H9 (cell line): ENCODE measurements around the gene CYREN. TPM values are rescaled to one million over a fixed set of nuclear protein-coding genes. Genes with fewer than 3 reads are reported as not detected.

ENCODE experiments used
- DNase-seq: peaks from one replicate; pipeline ENCODE4 v3.0.0-alpha.2; 2017
- H2AFZ ChIP-seq: one replicate; pipeline ENCODE4 v1.6.1; 2013; ENCODE audit warnings: mild to moderate bottlenecking, low read length, control low read depth, moderate library complexity
- H2AK5ac ChIP-seq: 2 replicates; pipeline ENCODE4 v1.6.1; 2013; ENCODE audit warnings: low read length, control low read depth, mixed read lengths; ENCODE audit not compliant: insufficient read length
- H2BK120ac ChIP-seq: one replicate; pipeline ENCODE4 v1.6.1; 2013; ENCODE audit warnings: low read depth, mild to moderate bottlenecking, low read length, control low read depth, inconsistent platforms; ENCODE audit not compliant: poor library complexity, severe bottlenecking
- H2BK12ac ChIP-seq: 2 replicates; pipeline ENCODE4 v1.6.1; 2013; ENCODE audit warnings: low read length, control low read depth, mixed read lengths, low read depth; ENCODE audit not compliant: insufficient read length
- H2BK15ac ChIP-seq: 2 replicates; pipeline ENCODE4 v1.6.1; 2013; ENCODE audit warnings: low read depth, low read length, control low read depth
- H2BK20ac ChIP-seq: one replicate; pipeline ENCODE4 v1.6.1; 2013; ENCODE audit warnings: low read depth, mild to moderate bottlenecking, low read length, control low read depth, inconsistent platforms; ENCODE audit not compliant: poor library complexity, severe bottlenecking
- H2BK5ac ChIP-seq: 2 replicates; pipeline ENCODE4 v1.6.1; 2013; ENCODE audit warnings: low read length, control low read depth, mixed read lengths; ENCODE audit not compliant: insufficient read length
- H3K14ac ChIP-seq: 2 replicates; pipeline ENCODE4 v1.6.1; 2013; ENCODE audit warnings: low read length, control low read depth; ENCODE audit not compliant: insufficient read depth
- H3K18ac ChIP-seq: 2 replicates; pipeline ENCODE4 v1.6.1; 2013; ENCODE audit warnings: low read depth, mild to moderate bottlenecking, mixed read lengths, low read length, control low read depth; ENCODE audit not compliant: insufficient read length
- H3K23ac ChIP-seq: 2 replicates; pipeline ENCODE4 v1.6.1; 2013; ENCODE audit warnings: low read length, control low read depth, mixed read lengths, low read depth; ENCODE audit not compliant: insufficient read length
- H3K23me2 ChIP-seq: 2 replicates; pipeline ENCODE4 v1.6.1; 2013; ENCODE audit warnings: low read depth, mild to moderate bottlenecking, mixed read lengths, low read length, control low read depth; ENCODE audit not compliant: insufficient read length, poor library complexity, severe bottlenecking
- H3K27ac ChIP-seq: 2 replicates; pipeline ENCODE4 v1.5.1; 2013; ENCODE audit warnings: low read length, control low read depth, mixed read lengths, low read depth; ENCODE audit not compliant: insufficient read length
- H3K27me3 ChIP-seq: 2 replicates; pipeline ENCODE4 v1.6.1; 2013; ENCODE audit warnings: low read length, control low read depth, inconsistent platforms; ENCODE audit not compliant: insufficient read depth
- H3K4ac ChIP-seq: 2 replicates; pipeline ENCODE4 v1.6.1; 2013; ENCODE audit warnings: low read depth, mild to moderate bottlenecking, control low read depth, inconsistent platforms, low read length, moderate library complexity
- H3K4me1 ChIP-seq: 2 replicates; pipeline ENCODE4 v1.6.1; 2013; ENCODE audit warnings: low read length, control low read depth, inconsistent platforms; ENCODE audit not compliant: insufficient read depth
- H3K4me2 ChIP-seq: 2 replicates; pipeline ENCODE4 v1.6.1; 2013; ENCODE audit warnings: low read length, control low read depth, mixed read lengths; ENCODE audit not compliant: insufficient read length, insufficient read depth
- H3K56ac ChIP-seq: 2 replicates; pipeline ENCODE4 v1.6.1; 2013; ENCODE audit warnings: low read depth, mild to moderate bottlenecking, mixed read lengths, low read length, control low read depth; ENCODE audit not compliant: insufficient read length
- H3K79me1 ChIP-seq: 2 replicates; pipeline ENCODE4 v1.6.1; 2013; ENCODE audit warnings: low read depth, mild to moderate bottlenecking, moderate library complexity, low read length, control low read depth, inconsistent platforms; ENCODE audit not compliant: insufficient read depth, poor library complexity, severe bottlenecking
- H3K79me2 ChIP-seq: 2 replicates; pipeline ENCODE4 v1.6.1; 2013; ENCODE audit warnings: low read length, control low read depth, inconsistent platforms; ENCODE audit not compliant: insufficient read depth
- H3K9ac ChIP-seq: 2 replicates; pipeline ENCODE4 v1.6.1; 2013; ENCODE audit warnings: low read length, control low read depth, mixed read lengths; ENCODE audit not compliant: insufficient read length; ENCODE audit errors: extremely low read depth
- H3K9me3 ChIP-seq: one replicate; pipeline ENCODE4 v1.6.1; 2013; ENCODE audit warnings: low read depth, low read length, inconsistent platforms; ENCODE audit not compliant: control insufficient read depth
- H3T11ph ChIP-seq: one replicate; pipeline ENCODE4 v1.6.1; 2013; ENCODE audit warnings: mild to moderate bottlenecking, low read length, control low read depth, inconsistent platforms
- H4K20me1 ChIP-seq: one replicate; pipeline ENCODE4 v1.6.1; 2013; ENCODE audit not compliant: control insufficient read depth, insufficient read length, insufficient read depth
- H4K5ac ChIP-seq: 2 replicates; pipeline ENCODE4 v1.6.1; 2013; ENCODE audit warnings: low read depth, mild to moderate bottlenecking, mixed read lengths, low read length, control low read depth; ENCODE audit not compliant: insufficient read length
- H4K8ac ChIP-seq: replicated peaks from 2 replicates; pipeline ENCODE4 v1.6.1; 2013; ENCODE audit warnings: low read length, control low read depth, mixed read lengths, low read depth; ENCODE audit not compliant: insufficient read length
- H4K91ac ChIP-seq: 2 replicates; pipeline ENCODE4 v1.6.1; 2013; ENCODE audit warnings: low read depth, mild to moderate bottlenecking, moderate library complexity, mixed read lengths, low read length, control low read depth; ENCODE audit not compliant: insufficient read length
- H3K27ac Mint-ChIP-seq, 3 experiments: 2 replicates in 2 of 3; 3 replicates in 1 of 3; pipeline ENCODE4 v1.8.0; 2020 to 2021; ENCODE audit warnings: mixed read lengths in 3 of 3, mild to moderate bottlenecking in 1 of 3, moderate library complexity in 1 of 3
- H3K27me3 Mint-ChIP-seq: 2 replicates; pipeline ENCODE4 v1.8.0; 2021; ENCODE audit warnings: low read depth, mild to moderate bottlenecking, moderate library complexity, mixed read lengths
- H3K36me3 Mint-ChIP-seq, 3 experiments: 2 replicates in 2 of 3; 3 replicates in 1 of 3; pipeline ENCODE4 v1.8.0; 2020 to 2021; ENCODE audit warnings: low read depth in 3 of 3, mixed read lengths in 3 of 3; ENCODE audit not compliant: insufficient read depth in 1 of 3
- H3K4me1 Mint-ChIP-seq, 2 experiments: 2 replicates each; pipeline ENCODE4 v1.8.0; 2020; ENCODE audit warnings: mixed read lengths in 2 of 2
- H3K4me3 Mint-ChIP-seq, 2 experiments: 2 replicates in 1 of 2; 3 replicates in 1 of 2; pipeline ENCODE4 v1.8.0; 2020 to 2021; ENCODE audit warnings: mild to moderate bottlenecking in 2 of 2, mixed read lengths in 2 of 2, moderate library complexity in 1 of 2
- H3K9me3 Mint-ChIP-seq, 2 experiments: 2 replicates in 1 of 2; 3 replicates in 1 of 2; pipeline ENCODE4 v1.8.0; 2020; ENCODE audit warnings: mild to moderate bottlenecking in 2 of 2, mixed read lengths in 2 of 2, moderate library complexity in 1 of 2
- CTCF ChIP-seq: fragments of 200-600 bp; sonication (generic); conservative IDR thresholded peaks from 3 replicates; pipeline ENCODE4 v1.8.0; 2021; ENCODE audit warnings: antibody characterized with exemption, mild to moderate bottlenecking
- WGBS: extraction: QIAGEN DNeasy Blood & Tissue Kit; methylation state at CpG from one replicate; pipeline ENCODE4 v1.1.7; 2013; ENCODE audit warnings: missing lambda C conversion rate, low lambda C conversion rate, mixed read lengths; ENCODE audit not compliant: insufficient read length; ENCODE audit errors: extremely low coverage; 5-methylcytosine and 5-hydroxymethylcytosine counted together
- total RNA-seq: library from RNA; stranded (reverse); gene quantifications from 2 replicates; pipeline ENCODE4 v1.2.1, GENCODE V29; 2021

CYREN gene
- total RNA-seq, 1 experiment from 2014 or later = 72.0 TPM

- H3K79me2 ChIP-seq = no peaks in the 10 kb centered on the region
- no CpG with 5 or more reads among the region's 1 CpG for WGBS
- Mint-ChIP-seq H3K4me3 (no peak overlapping the region), H3K36me3 (peaks cover 12 to 31% (median 22%) of the 10 kb centered on the region in 3 experiments), H3K27ac (no peak overlapping the region), H3K27me3 (peaks cover 5% of the 10 kb centered on the region), H3K9me3 (peaks cover 29 to 38% of the 10 kb centered on the region in 2 experiments), H3K4me1 (peaks cover 2 to 5% of the 10 kb centered on the region in 2 experiments; a peak in 2 of 4 replicates)
- H2AFZ ChIP-seq = no peak overlapping the region
- H3K27ac ChIP-seq = no peak overlapping the region
- no peak for TF ChIP-seq CTCF
- no peak overlapping the region for H2BK5ac ChIP-seq
- H3K23ac ChIP-seq = no peak overlapping the region
- no peak overlapping the region for H2AK5ac ChIP-seq
- H3K9me3 ChIP-seq = no peaks in the 10 kb centered on the region
- H3K79me1 ChIP-seq = no peaks in the 10 kb centered on the region
- H2BK120ac ChIP-seq = no peak overlapping the region
- no peak overlapping the region for H3K4me2 ChIP-seq
- H3K23me2 ChIP-seq = no peaks in the 10 kb centered on the region
- H2BK20ac ChIP-seq = no peak overlapping the region
- no peaks in the 10 kb centered on the region for H3K4me1 ChIP-seq
- no peaks in the 10 kb centered on the region for H4K20me1 ChIP-seq
- H3T11ph ChIP-seq = no peak overlapping the region
- H4K8ac ChIP-seq = no peak overlapping the region
- H3K27me3 ChIP-seq = no peaks in the 10 kb centered on the region
- no peak overlapping the region for H3K18ac ChIP-seq
- no peak overlapping the region for H4K91ac ChIP-seq
- no peak overlapping the region for H3K14ac ChIP-seq
- H4K5ac ChIP-seq = no peak overlapping the region
- no peak overlapping the region for H3K56ac ChIP-seq
- H2BK15ac ChIP-seq = no peak overlapping the region
- H3K9ac ChIP-seq = no peak overlapping the region
- no peak overlapping the region for H2BK12ac ChIP-seq
- H3K4ac ChIP-seq = no peak overlapping the region
- DNase-seq = no peak
These were observed 18.1 kb downstream of the CYREN start for GRCh38 chr7:135152442-135152841.
